MM.1S (cell line): ENCODE data around the gene BPIFB3.

Experiments used
- DNase-seq: peaks from one replicate; pipeline ENCODE4 v3.0.0-alpha.2; 2015
- H2AFZ ChIP-seq: fragments of 300-600 bp; sonication (generic); 2 replicates; pipeline ENCODE4 v1.6.0; 2016; ENCODE audit warnings: antibody characterized with exemption, low read length
- H3F3A ChIP-seq: fragments of 300-600 bp; sonication (generic); 2 replicates; pipeline ENCODE4 v1.6.1; 2016; ENCODE audit warnings: mild to moderate bottlenecking, antibody characterized with exemption, low read length, moderate library complexity, mixed read lengths; ENCODE audit not compliant: insufficient read depth
- H3K27ac ChIP-seq: fragments of 300-600 bp; sonication (generic); 2 replicates; pipeline ENCODE4 v1.5.1; 2016; ENCODE audit warnings: mild to moderate bottlenecking, low read length
- H3K27me3 ChIP-seq: fragments of 300-600 bp; sonication (generic); replicated peaks from 2 replicates; pipeline ENCODE4 v1.6.0; 2016; ENCODE audit warnings: low read length; ENCODE audit not compliant: insufficient read depth
- H3K36me3 ChIP-seq: fragments of 300-600 bp; sonication (generic); replicated peaks from 2 replicates; pipeline ENCODE4 v1.6.1; 2016; ENCODE audit warnings: mild to moderate bottlenecking, low read length, mixed read lengths; ENCODE audit not compliant: insufficient read depth
- H3K4me1 ChIP-seq: fragments of 300-600 bp; sonication (generic); 2 replicates; pipeline ENCODE4 v1.6.1; 2016; ENCODE audit warnings: low read length, mixed read lengths
- H3K4me2 ChIP-seq: fragments of 300-600 bp; sonication (generic); 2 replicates; pipeline ENCODE4 v1.6.0; 2016; ENCODE audit warnings: low read depth, low read length
- H3K4me3 ChIP-seq: fragments of 300-600 bp; sonication (generic); 2 replicates; pipeline ENCODE4 v1.5.1; 2016; ENCODE audit warnings: low read length, mixed read lengths
- H3K79me2 ChIP-seq: fragments of 300-600 bp; sonication (generic); 2 replicates; pipeline ENCODE4 v1.6.1; 2016; ENCODE audit warnings: mixed run types, low read length, mixed read lengths
- H3K9ac ChIP-seq: fragments of 300-600 bp; sonication (generic); 2 replicates; pipeline ENCODE4 v1.6.1; 2016; ENCODE audit warnings: low read length, mixed read lengths
- H3K9me2 ChIP-seq: fragments of 300-600 bp; sonication (generic); replicated peaks from 2 replicates; pipeline ENCODE4 v1.6.1; 2016; ENCODE audit warnings: mild to moderate bottlenecking, low read length, mixed read lengths; ENCODE audit not compliant: insufficient read depth
- H3K9me3 ChIP-seq: fragments of 300-600 bp; sonication (generic); replicated peaks from 2 replicates; pipeline ENCODE4 v1.6.1; 2016; ENCODE audit warnings: mild to moderate bottlenecking, low read length, mixed read lengths; ENCODE audit not compliant: insufficient read depth
- H4K20me1 ChIP-seq: fragments of 300-600 bp; sonication (generic); 2 replicates; pipeline ENCODE4 v1.6.1; 2016; ENCODE audit warnings: mild to moderate bottlenecking, low read length, moderate library complexity, mixed read lengths; ENCODE audit not compliant: insufficient read depth
- EZH2 ChIP-seq: fragments of 300-600 bp; sonication (generic); optimal IDR thresholded peaks from 2 replicates; pipeline ENCODE3; 2017; ENCODE audit warnings: low read depth, mild to moderate bottlenecking, antibody characterized with exemption, low read length, mixed read lengths
- EZH2phosphoT487 ChIP-seq: fragments of 300-600 bp; sonication (generic); IDR thresholded peaks from 2 replicates; pipeline ENCODE4 v1.6.1; 2018; ENCODE audit warnings: antibody characterized with exemption, low read length
- TF ChIP-seq, protein P1 (sequence below): fragments of 300-600 bp; sonication (generic); IDR thresholded peaks from 2 replicates; pipeline ENCODE4 v1.5.1; 2016; ENCODE audit warnings: antibody characterized with exemption, low read length, mixed read lengths

The BPIFB3 gene

GRCh38 chr20:33110147-33110825 lies 56.6 kb downstream of the BPIFB3 start:
- no peaks in the 10 kb centered on the region for H3F3A ChIP-seq
- H3K79me2 ChIP-seq: no peaks in the 10 kb centered on the region
- H3K4me1 ChIP-seq: no peaks in the 10 kb centered on the region
- no peaks in the 10 kb centered on the region for H4K20me1 ChIP-seq
- H3K9ac ChIP-seq: no peak overlapping the region
- no peaks in the 10 kb centered on the region for H3K9me3 ChIP-seq
- no peak overlapping the region for H3K4me2 ChIP-seq
- TF ChIP-seq EZH2phosphoT487 (no peak), EZH2 (no peak)
- TF ChIP-seq, protein P1, sequence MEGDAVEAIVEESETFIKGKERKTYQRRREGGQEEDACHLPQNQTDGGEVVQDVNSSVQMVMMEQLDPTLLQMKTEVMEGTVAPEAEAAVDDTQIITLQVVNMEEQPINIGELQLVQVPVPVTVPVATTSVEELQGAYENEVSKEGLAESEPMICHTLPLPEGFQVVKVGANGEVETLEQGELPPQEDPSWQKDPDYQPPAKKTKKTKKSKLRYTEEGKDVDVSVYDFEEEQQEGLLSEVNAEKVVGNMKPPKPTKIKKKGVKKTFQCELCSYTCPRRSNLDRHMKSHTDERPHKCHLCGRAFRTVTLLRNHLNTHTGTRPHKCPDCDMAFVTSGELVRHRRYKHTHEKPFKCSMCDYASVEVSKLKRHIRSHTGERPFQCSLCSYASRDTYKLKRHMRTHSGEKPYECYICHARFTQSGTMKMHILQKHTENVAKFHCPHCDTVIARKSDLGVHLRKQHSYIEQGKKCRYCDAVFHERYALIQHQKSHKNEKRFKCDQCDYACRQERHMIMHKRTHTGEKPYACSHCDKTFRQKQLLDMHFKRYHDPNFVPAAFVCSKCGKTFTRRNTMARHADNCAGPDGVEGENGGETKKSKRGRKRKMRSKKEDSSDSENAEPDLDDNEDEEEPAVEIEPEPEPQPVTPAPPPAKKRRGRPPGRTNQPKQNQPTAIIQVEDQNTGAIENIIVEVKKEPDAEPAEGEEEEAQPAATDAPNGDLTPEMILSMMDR: no peak
- no peaks in the 10 kb centered on the region for H3K9me2 ChIP-seq
- no peak overlapping the region for H3K27ac ChIP-seq
- H3K36me3 ChIP-seq: no peaks in the 10 kb centered on the region
- H2AFZ ChIP-seq: no peak overlapping the region
- no peak overlapping the region for H3K4me3 ChIP-seq
- peaks cover 23% of the 10 kb centered on the region for H3K27me3 ChIP-seq
- no peak for DNase-seq

DNA sequence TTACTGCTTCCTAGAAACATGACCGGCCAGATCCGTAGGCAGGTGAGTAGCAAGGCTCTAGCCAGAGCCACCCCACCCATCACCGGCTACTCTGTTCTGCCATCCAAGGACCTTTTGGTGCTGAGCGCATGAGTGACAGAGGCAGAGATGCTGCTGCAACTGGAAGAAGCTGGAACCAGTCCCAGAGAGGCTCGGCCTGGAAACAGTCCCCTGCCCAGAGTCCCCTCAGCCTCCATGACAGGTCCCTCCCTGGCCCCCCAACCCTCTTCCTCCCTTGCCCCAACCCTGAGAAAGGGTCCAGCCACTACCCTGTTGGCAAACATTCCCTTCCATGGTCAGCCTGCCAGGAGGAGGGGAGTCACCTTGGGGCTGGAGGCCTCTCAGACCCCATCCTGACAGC lies 57.6 kb downstream of the BPIFB3 start:
- H3K27me3 ChIP-seq: peaks cover 17% of the 10 kb centered on the region
- no peak overlapping the region for H3K4me2 ChIP-seq
- TF ChIP-seq, protein P1: no peak
- TF ChIP-seq EZH2: no peak
- TF ChIP-seq EZH2phosphoT487: no peak
- H3K4me1 ChIP-seq: no peaks in the 10 kb centered on the region
- no peaks in the 10 kb centered on the region for H3K36me3 ChIP-seq
- no peaks in the 10 kb centered on the region for H3K9me3 ChIP-seq
- no peak overlapping the region for H3K27ac ChIP-seq
- H3F3A ChIP-seq: no peaks in the 10 kb centered on the region
- no peak overlapping the region for H3K4me3 ChIP-seq
- no peak for DNase-seq
- H3K79me2 ChIP-seq: no peaks in the 10 kb centered on the region
- no peaks in the 10 kb centered on the region for H4K20me1 ChIP-seq
- no peaks in the 10 kb centered on the region for H3K9me2 ChIP-seq
- H2AFZ ChIP-seq: no peak overlapping the region
- H3K9ac ChIP-seq: no peak overlapping the region

DNA sequence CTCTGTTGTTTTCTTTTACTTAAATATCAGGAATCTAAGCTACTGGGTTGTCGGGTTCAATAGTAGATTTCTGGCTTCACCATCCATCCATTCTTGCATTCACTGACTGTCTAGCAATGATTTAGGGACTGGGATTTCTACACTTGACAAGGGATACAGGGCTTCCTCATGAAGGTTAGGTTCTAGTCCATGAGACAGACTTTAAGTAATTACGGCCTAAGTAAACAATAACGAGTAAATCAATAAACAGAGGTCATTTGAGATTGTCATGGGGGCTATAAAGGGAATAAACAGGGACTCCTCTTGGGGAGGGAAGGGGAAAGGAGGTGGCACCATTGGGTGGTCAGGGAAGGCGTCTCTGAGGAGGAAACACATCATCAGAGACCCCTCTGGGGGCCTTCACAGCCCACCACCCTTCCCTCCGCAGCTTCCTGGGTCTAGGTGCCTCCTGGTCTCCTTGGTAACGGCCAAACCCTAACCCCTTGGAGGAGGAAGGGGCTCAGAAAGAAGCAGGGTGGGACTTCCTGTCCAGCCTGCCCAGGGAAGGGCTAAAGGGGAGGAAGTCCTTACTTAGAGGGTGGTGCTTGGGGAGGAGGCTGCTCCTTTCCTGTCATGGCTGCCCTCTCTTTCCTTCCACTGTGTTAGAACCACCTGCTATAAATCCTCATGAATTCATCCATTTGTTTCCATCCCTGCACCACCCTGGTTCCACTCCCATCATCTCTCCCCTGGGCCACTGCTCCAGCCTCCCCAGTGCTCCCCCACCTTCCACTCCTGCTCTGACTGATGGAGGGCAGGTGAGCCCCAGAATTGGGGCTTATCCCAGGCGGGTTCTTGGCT lies 59.1 kb downstream of the BPIFB3 start:
- Histone ChIP-seq H2AFZ (no peak overlapping the region), H3K4me3 (no peak overlapping the region), H4K20me1 (no peaks in the 10 kb centered on the region), H3K36me3 (no peaks in the 10 kb centered on the region), H3K4me1 (no peaks in the 10 kb centered on the region), H3K9ac (no peak overlapping the region), H3K9me3 (no peaks in the 10 kb centered on the region), H3F3A (no peaks in the 10 kb centered on the region), H3K79me2 (no peaks in the 10 kb centered on the region), H3K27ac (no peak overlapping the region), H3K9me2 (no peaks in the 10 kb centered on the region), H3K4me2 (no peak overlapping the region), H3K27me3 (peaks cover 17% of the 10 kb centered on the region)
- no peak for DNase-seq
- no peak for TF ChIP-seq EZH2phosphoT487
- TF ChIP-seq, protein P1: no peak
- TF ChIP-seq EZH2: no peak
